ENCODE data around the gene RNF144B. TPM values are rescaled to one million over a fixed set of nuclear protein-coding genes. Genes with fewer than 3 reads are reported as not detected.

The RNF144B gene
- total RNA-seq, 2 experiments from 2014 or later: 1.8 to 1.9 TPM

GRCh38 chr6:18444111-18444510, 57.0 kb downstream of the RNF144B start:
- ChIA-PET POLR2A (interaction anchor here (0.8 kb wide), 1 partner anchor 38 kb away, joined by 3 read pairs; no protein-coding TSS in a partner anchor), CTCF (no interaction called here)
- H3K27me3 Mint-ChIP-seq: no peaks in the 10 kb centered on the region
- no peaks in the 10 kb centered on the region for H3K36me3 Mint-ChIP-seq (ENCODE audit: low read depth)
- DNase-seq: no peak
- intact Hi-C loops (cut with micrococcal nuclease): no loop called here
- no peak overlapping the region for H3K27ac Mint-ChIP-seq
- ATAC-seq: no peak
- TF ChIP-seq CTCF (IDR thresholded peaks at IDR 0.05): no peak
- H3K4me1 Mint-ChIP-seq (ENCODE audit: low read depth): peaks cover 19% of the 10 kb centered on the region
- H3K9me3 Mint-ChIP-seq: no peaks in the 10 kb centered on the region
- H3K4me3 Mint-ChIP-seq: no peak overlapping the region

GRCh38 chr6:18445228-18445627, 58.1 kb downstream of the RNF144B start:
- intact Hi-C loops (cut with micrococcal nuclease): no loop called here
- CTCF ChIA-PET: interaction anchor here (0.6 kb wide), 1 partner anchor 51 kb away, joined by 3 read pairs; no protein-coding TSS in a partner anchor
- no peaks in the 10 kb centered on the region for H3K27me3 Mint-ChIP-seq
- no peak overlapping the region for H3K27ac Mint-ChIP-seq
- ATAC-seq: no peak
- DNase-seq: no peak
- POLR2A ChIA-PET: no interaction called here
- H3K9me3 Mint-ChIP-seq: no peaks in the 10 kb centered on the region
- no peaks in the 10 kb centered on the region for H3K36me3 Mint-ChIP-seq (ENCODE audit: low read depth)
- no peak overlapping the region for H3K4me3 Mint-ChIP-seq
- TF ChIP-seq CTCF (IDR thresholded peaks at IDR 0.05): no peak
- H3K4me1 Mint-ChIP-seq (ENCODE audit: low read depth): peaks cover 9% of the 10 kb centered on the region

- no peak for TF ChIP-seq CTCF (IDR thresholded peaks at IDR 0.05)
- H3K9me3 Mint-ChIP-seq: no peaks in the 10 kb centered on the region
- DNase-seq (no peak), ATAC-seq (no peak)
- H3K4me3 Mint-ChIP-seq: no peak overlapping the region
- no peaks in the 10 kb centered on the region for H3K4me1 Mint-ChIP-seq (ENCODE audit: low read depth)
- H3K27me3 Mint-ChIP-seq: no peaks in the 10 kb centered on the region
- no peaks in the 10 kb centered on the region for H3K36me3 Mint-ChIP-seq (ENCODE audit: low read depth)
- ChIA-PET POLR2A (no interaction called here), CTCF (no interaction called here)
- H3K27ac Mint-ChIP-seq: no peak overlapping the region
- intact Hi-C loops (cut with micrococcal nuclease): no loop called here
These were observed 59.6 kb downstream of the RNF144B start for GRCh38 chr6:18446771-18447170.

GRCh38 chr6:18447552-18447951, 60.4 kb downstream of the RNF144B start:
- ATAC-seq (no peak), DNase-seq (no peak)
- no peaks in the 10 kb centered on the region for H3K36me3 Mint-ChIP-seq (ENCODE audit: low read depth)
- no peak overlapping the region for H3K4me3 Mint-ChIP-seq
- no peaks in the 10 kb centered on the region for H3K27me3 Mint-ChIP-seq
- CTCF ChIA-PET: no interaction called here
- intact Hi-C loops (cut with micrococcal nuclease): no loop called here
- no peaks in the 10 kb centered on the region for H3K9me3 Mint-ChIP-seq
- no peak overlapping the region for H3K27ac Mint-ChIP-seq
- no peaks in the 10 kb centered on the region for H3K4me1 Mint-ChIP-seq (ENCODE audit: low read depth)
- POLR2A ChIA-PET: no interaction called here
- no peak for TF ChIP-seq CTCF (IDR thresholded peaks at IDR 0.05)

GRCh38 chr6:18451756-18452155, 64.6 kb downstream of the RNF144B start:
- Mint-ChIP-seq H3K9me3 (no peaks in the 10 kb centered on the region), H3K36me3 (ENCODE audit: low read depth) (no peaks in the 10 kb centered on the region), H3K27me3 (no peaks in the 10 kb centered on the region), H3K4me1 (ENCODE audit: low read depth) (no peaks in the 10 kb centered on the region), H3K4me3 (no peak overlapping the region), H3K27ac (no peak overlapping the region)
- no peak for TF ChIP-seq CTCF (IDR thresholded peaks at IDR 0.05)
- intact Hi-C loops (cut with micrococcal nuclease): no loop called here
- DNase-seq: no peak
- ChIA-PET POLR2A (no interaction called here), CTCF (no interaction called here)
- no peak for ATAC-seq
